Caco-2 (cell line): ENCODE data around the gene XPA. TPM values are rescaled to one million over a fixed set of nuclear protein-coding genes. Genes with fewer than 3 reads are reported as not detected.

Source experiments
- BruUV-seq: library from RNA; stranded (reverse); fragments of 400-500 nt; replicated peaks from 2 replicates; lab custom pipeline; 2021; lab: Mats Ljungman, UMichigan
- CTCF ChIA-PET: fragments of 300-600 bp; sonication (Branson Sonifier 250); formaldehyde crosslinking; loops from one replicate; lab custom pipeline; 2022; ENCODE audit warnings: antibody characterized with exemption; lab: Charles Lee
- POLR2A ChIA-PET: fragments of 300-600 bp; sonication (Branson Sonifier 250); formaldehyde crosslinking; loops from one replicate; lab custom pipeline; 2022; ENCODE audit warnings: antibody characterized with exemption; lab: Charles Lee
- DNase-seq, 2 experiments: peaks; one replicate each; pipeline versions ENCODE4 v3.0.0 to v3.0.0-alpha.2; 2020 to 2022
- H3K27me3 ChIP-seq: replicated peaks from 2 replicates; pipeline ENCODE4 v1.6.0; 2011; ENCODE audit warnings: low read length; ENCODE audit not compliant: control insufficient read depth, insufficient read depth
- H3K36me3 ChIP-seq: 2 replicates; pipeline ENCODE4 v1.5.1; 2011; ENCODE audit warnings: low read length; ENCODE audit not compliant: control insufficient read depth, insufficient read depth
- H3K4me1 ChIP-seq: fragments of 250-450 bp; sonication (Bioruptor Pico); 2 replicates; pipeline ENCODE4 v1.5.1; 2020; ENCODE audit warnings: mild to moderate bottlenecking
- H3K4me3 ChIP-seq: 2 replicates; pipeline ENCODE4 v1.5.1; 2011; ENCODE audit warnings: low read depth, mild to moderate bottlenecking, control low read depth, low read length
- H3K9me3 ChIP-seq: fragments of 250-450 bp; sonication (Bioruptor Pico); 2 replicates; pipeline ENCODE4 v1.5.1; 2020; ENCODE audit warnings: mild to moderate bottlenecking, moderate library complexity
- H3K27ac Mint-ChIP-seq: one replicate; pipeline ENCODE4 v1.8.0; 2022; ENCODE audit warnings: mixed read lengths; ENCODE audit not compliant: unreplicated experiment
- H3K27me3 Mint-ChIP-seq: one replicate; pipeline ENCODE4 v1.8.0; 2022; ENCODE audit warnings: mixed read lengths; ENCODE audit not compliant: insufficient read depth, unreplicated experiment
- H3K36me3 Mint-ChIP-seq: one replicate; pipeline ENCODE4 v1.8.0; 2022; ENCODE audit warnings: mild to moderate bottlenecking, mixed read lengths; ENCODE audit not compliant: insufficient read depth, unreplicated experiment
- H3K4me1 Mint-ChIP-seq: one replicate; pipeline ENCODE4 v1.8.0; 2022; ENCODE audit warnings: low read depth, mixed read lengths; ENCODE audit not compliant: unreplicated experiment
- H3K4me3 Mint-ChIP-seq: one replicate; pipeline ENCODE4 v1.8.0; 2022; ENCODE audit warnings: mild to moderate bottlenecking, moderate library complexity, mixed read lengths; ENCODE audit not compliant: unreplicated experiment
- H3K9me3 Mint-ChIP-seq: one replicate; pipeline ENCODE4 v1.8.0; 2022; ENCODE audit warnings: mixed read lengths; ENCODE audit not compliant: unreplicated experiment
- CTCF ChIP-seq, 2 experiments: fragments of 200-600 bp in 1 of 2; IDR thresholded peaks; 1 replicate in 1 of 2; 2 replicates in 1 of 2; pipeline versions ENCODE4 v1.5.1 to v1.8.0; 2011 to 2022; ENCODE audit warnings: antibody characterized with exemption in 1 of 2, control low read depth in 1 of 2, inconsistent platforms in 1 of 2, low read depth in 1 of 2, low read length in 1 of 2, mild to moderate bottlenecking in 1 of 2, moderate library complexity in 1 of 2; ENCODE audit not compliant: insufficient read depth in 1 of 2, severe bottlenecking in 1 of 2, unreplicated experiment in 1 of 2
- intact Hi-C: fragments of 100-400 bp; cut with micrococcal nuclease; formaldehyde crosslinking; loops from one replicate; pipeline ENCODE4 v1.10.0; 2022; ENCODE audit not compliant: unreplicated experiment
- total RNA-seq: library from RNA; stranded (reverse); gene quantifications from 2 replicates; pipeline ENCODE4 v1.2.3, GENCODE V29; 2022

XPA gene
- total RNA-seq, 1 experiment from 2014 or later, result 18.8 TPM

- Mint-ChIP-seq H3K36me3 (no peaks in the 10 kb centered on the region), H3K4me3 (no peak overlapping the region), H3K27ac (no peak overlapping the region), H3K27me3 (no peaks in the 10 kb centered on the region), H3K9me3 (peaks cover 20% of the 10 kb centered on the region), H3K4me1 (peaks cover 16% of the 10 kb centered on the region)
- Histone ChIP-seq H3K4me3 (no peak overlapping the region), H3K4me1 (peaks cover 43% of the 10 kb centered on the region), H3K27me3 (no peaks in the 10 kb centered on the region), H3K9me3 (peaks cover 4% of the 10 kb centered on the region; the same call in 1 of the 2 replicates), H3K36me3 (peaks cover 2% of the 10 kb centered on the region; the same call in 1 of the 2 replicates)
- no peak for DNase-seq
- POLR2A ChIA-PET, result interaction anchor here (0.6 kb wide), 1 partner anchor 338 kb away, joined by 3 read pairs; no protein-coding TSS in a partner anchor
- TF ChIP-seq CTCF (IDR thresholded peaks at IDR 0.05; ENCODE audit: insufficient read depth in 1 of 2, low read depth in 1 of 2, low read length in 1 of 2, severe bottlenecking in 1 of 2, unreplicated experiment in 1 of 2), result no peak
- intact Hi-C loops, result no loop called here
- no TSS peak for BruUV-seq
- CTCF ChIA-PET, result no interaction called here
Measured at GRCh38 chr9:97717866-97718265, 20.7 kb upstream of the XPA start.

DNA sequence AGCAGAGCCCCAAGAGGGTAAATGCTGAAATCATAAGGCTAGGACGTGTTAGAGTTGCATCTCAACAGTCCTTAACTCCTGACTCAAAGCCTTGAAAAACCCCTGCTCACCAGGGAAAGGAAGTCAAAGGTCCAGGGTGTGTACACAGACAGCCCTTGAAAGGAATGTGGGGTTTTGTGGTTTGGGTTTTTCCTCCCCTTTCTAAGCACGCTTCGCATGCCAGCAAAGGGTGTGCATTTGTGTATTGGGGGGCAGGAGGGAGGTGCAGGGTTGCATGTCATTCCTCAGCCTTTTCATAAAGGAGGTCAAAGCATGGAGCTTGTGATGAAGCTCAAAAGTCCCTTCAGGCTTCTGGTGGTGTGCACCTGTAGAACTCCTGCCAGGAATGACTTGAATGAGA is 17.3 kb upstream of the XPA start:
- Histone ChIP-seq H3K4me3 (no peak overlapping the region), H3K36me3 (no peaks in the 10 kb centered on the region), H3K27me3 (no peaks in the 10 kb centered on the region), H3K9me3 (no peaks in the 10 kb centered on the region), H3K4me1 (peaks cover 35% of the 10 kb centered on the region)
- ChIA-PET POLR2A (interaction anchor here (0.6 to 1.0 kb wide), 3 partner anchors 36 to 89 kb away, joined by 3 to 5 read pairs (median 4); no protein-coding TSS in a partner anchor), CTCF (interaction anchor here (0.7 to 1.0 kb wide), 5 partner anchors 9 to 182 kb away, joined by 3 to 5 read pairs (median 3); partner anchors contain the start of gene XPA)
- peak; percentile 74 to 91 for DNase-seq
- intact Hi-C loops, result loop anchor here (1.0 kb wide), 3 partner anchors 8 to 89 kb away; no protein-coding TSS in a partner anchor
- no peaks in the 10 kb centered on the region for H3K27me3 Mint-ChIP-seq
- no peak overlapping the region for H3K4me3 Mint-ChIP-seq
- peaks cover 16% of the 10 kb centered on the region for H3K4me1 Mint-ChIP-seq
- no peak for TF ChIP-seq CTCF (IDR thresholded peaks at IDR 0.05; ENCODE audit: insufficient read depth in 1 of 2, low read depth in 1 of 2, low read length in 1 of 2, severe bottlenecking in 1 of 2, unreplicated experiment in 1 of 2)
- H3K27ac Mint-ChIP-seq, result peak overlapping the region; percentile 78
- BruUV-seq, result no TSS peak
- no peaks in the 10 kb centered on the region for H3K36me3 Mint-ChIP-seq
- H3K9me3 Mint-ChIP-seq, result peaks cover 7% of the 10 kb centered on the region

- no peaks in the 10 kb centered on the region for H3K36me3 ChIP-seq
- intact Hi-C loops, result loop anchor here (2.0 kb wide), 3 partner anchors 50 to 244 kb away; no protein-coding TSS in a partner anchor
- H3K4me3 Mint-ChIP-seq, result no peak overlapping the region
Measured at GRCh38 chr9:97711223-97711626, 14.1 kb upstream of the XPA start.

More at GRCh38 chr9:97711223-97711626, 14.1 kb upstream of the XPA start:
- Mint-ChIP-seq H3K36me3 (no peaks in the 10 kb centered on the region), H3K27ac (no peak overlapping the region), H3K27me3 (no peaks in the 10 kb centered on the region), H3K9me3 (no peaks in the 10 kb centered on the region), H3K4me1 (peaks cover 11% of the 10 kb centered on the region)
- Histone ChIP-seq H3K9me3 (no peaks in the 10 kb centered on the region), H3K27me3 (no peaks in the 10 kb centered on the region), H3K4me1 (peaks cover 35% of the 10 kb centered on the region), H3K4me3 (no peak overlapping the region)
- ChIA-PET POLR2A (no interaction called here), CTCF (interaction anchor here (0.7 kb wide), 1 partner anchor 109 kb away, joined by 12 read pairs; no protein-coding TSS in a partner anchor)
- no TSS peak for BruUV-seq
- no peak for DNase-seq
- no peak for TF ChIP-seq CTCF (IDR thresholded peaks at IDR 0.05; ENCODE audit: insufficient read depth in 1 of 2, low read depth in 1 of 2, low read length in 1 of 2, severe bottlenecking in 1 of 2, unreplicated experiment in 1 of 2)
